IPS DF 6.9 (cell line): Measurements from ENCODE around the gene ADAMTS5.

Experiments used
- DNase-seq: peaks from one replicate; pipeline ENCODE4 v3.0.0-alpha.2; 2013; ENCODE audit warnings: low read depth, low spot score
- H3K27ac ChIP-seq: one replicate; pipeline ENCODE4 v1.5.1; 2013; ENCODE audit warnings: low read length, control low read depth
- H3K27me3 ChIP-seq: 2 replicates; pipeline ENCODE4 v1.6.1; 2013; ENCODE audit warnings: mild to moderate bottlenecking, low read length; ENCODE audit not compliant: control insufficient read depth, insufficient read depth
- H3K36me3 ChIP-seq: 2 replicates; pipeline ENCODE4 v1.6.1; 2013; ENCODE audit warnings: low read length; ENCODE audit not compliant: control insufficient read depth, insufficient read depth
- H3K4me1 ChIP-seq: 2 replicates; pipeline ENCODE4 v1.6.1; 2013; ENCODE audit warnings: low read length; ENCODE audit not compliant: control insufficient read depth, insufficient read depth
- H3K4me3 ChIP-seq: 2 replicates; pipeline ENCODE4 v1.5.1; 2013; ENCODE audit warnings: mild to moderate bottlenecking, low read length
- H3K9me3 ChIP-seq: 2 replicates; pipeline ENCODE4 v1.6.1; 2013; ENCODE audit warnings: low read length, inconsistent platforms; ENCODE audit not compliant: control insufficient read depth, insufficient read depth
- WGBS: extraction: QIAGEN DNeasy Blood & Tissue Kit; methylation state at CpG from one replicate; pipeline ENCODE4 v1.1.7; 2013; ENCODE audit warnings: mixed read lengths, missing lambda C conversion rate; ENCODE audit not compliant: insufficient read length, insufficient coverage; 5-methylcytosine and 5-hydroxymethylcytosine counted together

The ADAMTS5 gene

DNA sequence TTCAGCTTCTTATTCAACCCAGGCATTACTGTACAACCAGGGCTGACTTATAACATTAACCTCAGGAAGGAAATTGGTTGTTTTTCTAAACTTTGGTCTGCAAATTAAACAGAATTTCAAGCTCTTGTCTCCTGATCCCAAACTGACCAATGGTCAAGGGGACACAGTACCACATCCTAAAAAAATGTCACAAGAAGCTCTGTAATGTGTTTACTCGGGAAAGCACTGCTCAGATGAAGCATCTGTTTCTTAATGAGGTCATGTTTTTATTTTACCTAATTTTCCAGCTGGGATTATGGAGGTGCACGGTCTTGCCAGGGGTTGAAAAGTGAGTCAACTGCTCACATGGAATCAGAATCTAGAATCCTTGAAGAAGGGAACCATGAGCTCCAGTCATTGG is 18.7 kb downstream of the ADAMTS5 start:
- Histone ChIP-seq H3K27me3 (no peaks in the 10 kb centered on the region; the same call in 1 of the 2 replicates), H3K27ac (no peak overlapping the region), H3K9me3 (no peaks in the 10 kb centered on the region), H3K36me3 (no peaks in the 10 kb centered on the region), H3K4me1 (peaks cover 2% of the 10 kb centered on the region), H3K4me3 (no peak overlapping the region)
- no peak for DNase-seq
- no CpG with 5 or more reads among the region's 2 CpGs for WGBS

DNA sequence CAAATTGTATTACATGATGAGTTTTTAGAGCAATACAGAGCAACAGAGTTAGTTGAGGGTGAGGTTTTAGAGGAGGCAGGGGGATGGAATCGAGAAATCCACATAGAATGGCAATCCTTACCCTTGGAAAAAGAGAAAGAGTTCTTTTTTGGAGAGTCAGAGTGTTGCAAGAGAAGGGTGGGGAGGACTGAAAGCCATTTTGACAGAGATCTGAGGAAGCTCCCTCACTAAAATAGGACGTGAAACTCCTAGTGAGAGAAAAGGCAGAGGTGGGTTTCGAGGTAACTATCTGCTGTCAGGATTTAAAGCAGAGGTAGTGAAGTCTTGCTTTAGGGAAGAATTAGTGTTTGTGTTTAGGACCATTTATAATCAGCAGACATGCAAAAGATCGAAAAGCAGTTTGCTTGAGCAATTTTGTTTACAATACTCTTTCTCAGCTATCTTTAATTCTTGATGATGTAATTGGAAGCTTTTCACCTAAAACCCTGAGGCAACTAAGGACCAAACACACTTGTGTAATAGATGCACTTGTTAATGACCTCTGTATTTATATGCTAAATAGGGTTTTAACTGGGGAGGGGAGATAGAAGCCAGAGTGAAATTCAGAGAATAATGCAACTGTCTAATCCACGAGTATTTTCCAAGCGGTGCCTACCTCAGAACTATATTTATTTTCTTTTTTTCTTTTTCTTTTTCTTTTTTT is 20.0 kb downstream of the ADAMTS5 start:
- H3K4me3 ChIP-seq, result no peak overlapping the region

GRCh38 chr21:26945916-26946675 is 20.8 kb downstream of the ADAMTS5 start:
- Histone ChIP-seq H3K4me1 (peaks cover 2% of the 10 kb centered on the region), H3K4me3 (no peak overlapping the region), H3K36me3 (no peaks in the 10 kb centered on the region), H3K27ac (no peak overlapping the region), H3K9me3 (no peaks in the 10 kb centered on the region), H3K27me3 (no peaks in the 10 kb centered on the region; the same call in 1 of the 2 replicates)
- DNase-seq, result no peak
- WGBS, result no CpG with 5 or more reads among the region's 13 CpGs

More for the DNA sequence above, 20.0 kb downstream of the ADAMTS5 start:
- DNase-seq, result no peak
- H3K36me3 ChIP-seq, result no peaks in the 10 kb centered on the region
- no peak overlapping the region for H3K27ac ChIP-seq
- H3K9me3 ChIP-seq, result no peaks in the 10 kb centered on the region
- no CpG with 5 or more reads among the region's 6 CpGs for WGBS
- peaks cover 2% of the 10 kb centered on the region for H3K4me1 ChIP-seq
- H3K27me3 ChIP-seq, result no peaks in the 10 kb centered on the region; the same call in 1 of the 2 replicates

DNA sequence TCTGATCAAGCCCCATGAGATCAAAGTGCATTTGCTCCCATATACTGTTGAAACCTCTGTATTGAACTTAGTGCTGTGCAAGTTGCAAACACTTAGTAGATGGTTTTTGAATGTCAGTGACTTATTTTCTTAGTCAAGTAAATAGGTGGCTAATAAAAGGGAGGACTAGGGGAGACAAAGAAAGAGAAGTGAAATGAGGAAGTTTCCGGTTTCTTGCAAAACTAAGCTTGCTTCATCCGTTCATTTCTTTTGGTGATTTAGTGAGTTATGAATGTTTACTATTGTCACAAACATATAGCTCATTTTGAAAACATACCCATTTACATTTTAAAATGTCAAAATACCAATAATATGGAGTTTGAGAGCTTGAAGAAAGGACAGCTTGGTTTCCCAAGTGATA is 23.0 kb downstream of the ADAMTS5 start:
- WGBS, result no CpG with 5 or more reads among the region's 2 CpGs
- no peaks in the 10 kb centered on the region for H3K36me3 ChIP-seq
- peaks cover 2% of the 10 kb centered on the region for H3K4me1 ChIP-seq
- H3K27me3 ChIP-seq, result no peaks in the 10 kb centered on the region
- H3K4me3 ChIP-seq, result no peak overlapping the region
- H3K27ac ChIP-seq, result no peak overlapping the region
- DNase-seq, result no peak
- no peaks in the 10 kb centered on the region for H3K9me3 ChIP-seq

- no peak for DNase-seq
- no peak overlapping the region for H3K27ac ChIP-seq
- no peaks in the 10 kb centered on the region for H3K9me3 ChIP-seq
- no peaks in the 10 kb centered on the region for H3K27me3 ChIP-seq
- no CpG with 5 or more reads among the region's 1 CpG for WGBS
- no peak overlapping the region for H3K4me3 ChIP-seq
- no peaks in the 10 kb centered on the region for H3K36me3 ChIP-seq
- H3K4me1 ChIP-seq, result peaks cover 2% of the 10 kb centered on the region
Observed at GRCh38 chr21:26941421-26941820, 25.5 kb downstream of the ADAMTS5 start.

DNA sequence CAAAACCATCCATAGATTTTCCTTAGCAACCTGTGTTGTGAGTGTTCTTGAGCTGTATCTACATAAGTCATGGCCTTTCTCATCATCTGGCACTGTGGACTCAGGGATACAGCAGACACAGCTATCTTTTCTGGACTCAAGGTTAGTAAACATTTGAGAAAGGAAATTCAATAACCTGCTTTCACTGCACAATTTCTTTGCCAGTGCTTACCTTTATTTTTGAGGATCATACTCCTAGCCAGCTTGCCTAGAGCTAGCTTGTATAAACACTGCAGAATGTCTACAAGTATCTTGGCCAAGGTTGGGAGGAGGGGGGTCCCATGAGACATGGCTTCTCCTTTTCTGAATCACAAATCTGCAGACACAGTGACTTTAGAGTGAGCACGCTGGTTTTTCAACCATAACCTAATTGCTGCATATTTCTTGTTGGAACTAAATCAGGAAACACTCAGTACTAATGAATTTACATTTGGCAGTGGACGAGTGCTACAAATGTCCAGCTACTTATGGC is 27.2 kb downstream of the ADAMTS5 start:
- no CpG with 5 or more reads among the region's 2 CpGs for WGBS
- Histone ChIP-seq H3K4me1 (no peaks in the 10 kb centered on the region), H3K27me3 (no peaks in the 10 kb centered on the region), H3K27ac (no peak overlapping the region), H3K4me3 (no peak overlapping the region), H3K9me3 (no peaks in the 10 kb centered on the region), H3K36me3 (no peaks in the 10 kb centered on the region)
- DNase-seq, result no peak

DNA sequence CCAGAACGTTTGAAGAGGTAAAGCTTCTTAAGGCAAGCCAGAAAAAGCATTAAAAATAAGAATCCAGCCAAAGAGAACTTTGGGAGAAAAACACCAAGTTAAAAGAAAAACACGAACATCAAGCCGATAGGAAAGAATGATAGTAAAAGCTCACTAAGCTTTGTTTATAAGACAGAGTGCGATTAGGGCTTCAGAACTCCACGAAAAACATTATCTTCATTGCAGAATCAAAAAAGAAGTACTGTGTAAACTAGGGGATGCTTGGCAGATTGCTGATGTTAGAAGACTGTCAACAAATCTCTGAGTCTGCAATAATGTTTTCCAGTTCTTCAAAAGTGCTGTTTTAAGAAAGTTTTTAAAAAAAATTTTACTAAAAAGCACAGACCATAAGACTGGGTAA is 30.2 kb downstream of the ADAMTS5 start:
- no CpG with 5 or more reads among the region's 5 CpGs for whole genome bisulfite sequencing
- no peaks in the 10 kb centered on the region for H3K36me3 ChIP-seq
- no peak overlapping the region for H3K4me3 ChIP-seq
- H3K4me1 ChIP-seq, result no peaks in the 10 kb centered on the region
- H3K27me3 ChIP-seq, result no peaks in the 10 kb centered on the region
- H3K27ac ChIP-seq, result no peak overlapping the region
- no peak for DNase-seq
- no peaks in the 10 kb centered on the region for H3K9me3 ChIP-seq

GRCh38 chr21:26935977-26936376 is 30.9 kb downstream of the ADAMTS5 start:
- H3K27ac ChIP-seq, result no peak overlapping the region
- H3K9me3 ChIP-seq, result no peaks in the 10 kb centered on the region
- DNase-seq, result no peak
- no peaks in the 10 kb centered on the region for H3K27me3 ChIP-seq
- no peaks in the 10 kb centered on the region for H3K4me1 ChIP-seq
- no peaks in the 10 kb centered on the region for H3K36me3 ChIP-seq
- H3K4me3 ChIP-seq, result no peak overlapping the region

DNA sequence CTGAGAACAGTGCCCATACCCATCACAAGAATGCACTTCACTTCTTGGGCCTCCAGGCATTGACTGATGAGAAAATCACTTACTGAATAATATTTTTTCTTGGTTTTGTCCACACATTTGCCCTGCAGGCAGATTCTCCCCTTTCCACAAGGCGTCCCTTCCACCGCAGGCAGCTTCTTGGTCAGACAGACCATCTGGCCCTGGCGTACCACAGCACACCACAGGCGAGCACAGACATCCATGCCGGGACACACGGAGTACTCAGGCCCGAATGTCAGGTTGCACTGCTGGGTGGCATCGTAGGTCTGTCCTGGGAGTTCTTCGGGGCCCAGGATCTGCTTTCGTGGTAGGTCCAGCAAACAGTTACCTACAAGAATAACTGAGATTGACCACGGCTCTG is 32.5 kb downstream of the ADAMTS5 start:
- Histone ChIP-seq H3K4me3 (no peak overlapping the region), H3K4me1 (no peaks in the 10 kb centered on the region), H3K27me3 (no peaks in the 10 kb centered on the region), H3K9me3 (no peaks in the 10 kb centered on the region), H3K36me3 (no peaks in the 10 kb centered on the region), H3K27ac (no peak overlapping the region)
- no CpG with 5 or more reads among the region's 11 CpGs for WGBS
- no peak for DNase-seq

DNA sequence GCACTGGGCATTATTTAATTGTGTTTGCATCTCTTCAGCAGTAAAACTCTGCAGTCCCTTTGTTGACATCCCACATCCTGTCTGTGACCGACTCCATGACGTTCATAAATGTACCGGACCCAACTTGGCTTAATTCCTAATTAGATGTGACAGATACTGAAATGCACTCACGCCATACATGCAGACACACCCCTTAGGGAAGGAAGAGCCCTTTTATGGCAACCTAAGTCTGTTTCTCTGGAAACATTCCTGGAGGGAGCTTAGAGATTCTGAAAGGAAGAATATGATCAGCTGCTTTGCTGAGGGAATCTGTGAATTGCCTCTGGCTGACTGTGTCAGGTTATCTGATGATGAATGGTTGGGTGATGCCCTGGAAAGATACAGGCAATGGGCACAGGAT is 33.4 kb downstream of the ADAMTS5 start:
- Histone ChIP-seq H3K27me3 (no peaks in the 10 kb centered on the region), H3K27ac (no peak overlapping the region), H3K9me3 (no peaks in the 10 kb centered on the region), H3K4me3 (no peak overlapping the region), H3K36me3 (no peaks in the 10 kb centered on the region), H3K4me1 (no peaks in the 10 kb centered on the region)
- no CpG with 5 or more reads among the region's 4 CpGs for WGBS
- no peak for DNase-seq
